ENCODE data around the gene MED25.

DNA sequence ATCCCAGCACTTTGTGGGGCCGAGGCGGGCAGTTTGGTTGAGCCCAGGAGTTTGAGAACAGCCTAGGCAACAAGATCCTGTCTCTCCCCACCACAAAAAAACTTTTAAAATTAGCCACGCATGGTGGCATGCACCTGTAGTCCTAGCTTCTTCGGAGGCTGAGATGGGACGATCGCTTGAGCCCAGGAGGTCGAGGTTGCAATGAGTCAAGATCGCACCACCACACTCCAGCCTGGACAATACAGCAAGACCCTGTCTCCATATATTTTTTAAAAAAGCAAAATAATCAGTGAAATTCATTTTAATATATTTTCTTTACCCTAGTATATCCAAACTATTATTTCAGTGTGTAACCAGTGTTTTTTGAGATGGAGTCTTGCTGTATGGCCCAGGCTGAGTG is 43.1 kb upstream of the MED25 start:
- TF ChIP-seq RARB (CRISPR knock-in tag; IDR thresholded peaks at IDR 0.05) (no peak), CEBPB (IDR thresholded peaks at IDR 0.05) (no peak), POLR2A (IDR thresholded peaks at IDR 0.05; ENCODE audit: low read length) (no peak), MYC (IDR thresholded peaks at IDR 0.05; ENCODE audit: borderline replicate concordance, low read length) (no peak), RFX5 (IDR thresholded peaks at IDR 0.05) (no peak), HOXA7 (CRISPR knock-in tag; IDR thresholded peaks at IDR 0.05) (no peak), POLR2AphosphoS2 (conservative IDR thresholded peaks at IDR 0.05; ENCODE audit: low read length) (no peak), CHD2 (IDR thresholded peaks at IDR 0.05; ENCODE audit: low read length, partially characterized antibody) (no peak), JUNB (IDR thresholded peaks at IDR 0.05) (no peak), KDM1A (IDR thresholded peaks at IDR 0.05; ENCODE audit: low read depth) (no peak)
- TF ChIP-seq, protein P1, sequence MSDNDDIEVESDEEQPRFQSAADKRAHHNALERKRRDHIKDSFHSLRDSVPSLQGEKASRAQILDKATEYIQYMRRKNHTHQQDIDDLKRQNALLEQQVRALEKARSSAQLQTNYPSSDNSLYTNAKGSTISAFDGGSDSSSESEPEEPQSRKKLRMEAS (IDR thresholded peaks at IDR 0.05): no peak
- TF ChIP-seq, protein P2, sequence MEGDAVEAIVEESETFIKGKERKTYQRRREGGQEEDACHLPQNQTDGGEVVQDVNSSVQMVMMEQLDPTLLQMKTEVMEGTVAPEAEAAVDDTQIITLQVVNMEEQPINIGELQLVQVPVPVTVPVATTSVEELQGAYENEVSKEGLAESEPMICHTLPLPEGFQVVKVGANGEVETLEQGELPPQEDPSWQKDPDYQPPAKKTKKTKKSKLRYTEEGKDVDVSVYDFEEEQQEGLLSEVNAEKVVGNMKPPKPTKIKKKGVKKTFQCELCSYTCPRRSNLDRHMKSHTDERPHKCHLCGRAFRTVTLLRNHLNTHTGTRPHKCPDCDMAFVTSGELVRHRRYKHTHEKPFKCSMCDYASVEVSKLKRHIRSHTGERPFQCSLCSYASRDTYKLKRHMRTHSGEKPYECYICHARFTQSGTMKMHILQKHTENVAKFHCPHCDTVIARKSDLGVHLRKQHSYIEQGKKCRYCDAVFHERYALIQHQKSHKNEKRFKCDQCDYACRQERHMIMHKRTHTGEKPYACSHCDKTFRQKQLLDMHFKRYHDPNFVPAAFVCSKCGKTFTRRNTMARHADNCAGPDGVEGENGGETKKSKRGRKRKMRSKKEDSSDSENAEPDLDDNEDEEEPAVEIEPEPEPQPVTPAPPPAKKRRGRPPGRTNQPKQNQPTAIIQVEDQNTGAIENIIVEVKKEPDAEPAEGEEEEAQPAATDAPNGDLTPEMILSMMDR (IDR thresholded peaks at IDR 0.05): no peak

Data from A549 (cell line).